HEK293T (cell line): ENCODE data around the gene SRD5A3.

Experiments used
- ELF4 ChIP-seq: fragments of 450-650 bp; IDR thresholded peaks from 2 replicates; pipeline ENCODE4 v1.6.1; 2017; ENCODE audit warnings: antibody characterized with exemption
- SP1 ChIP-seq: fragments of 450-650 bp; IDR thresholded peaks from 2 replicates; pipeline ENCODE4 v1.6.1; 2017
- SUZ12 ChIP-seq: fragments of 450-650 bp; IDR thresholded peaks from 2 replicates; pipeline ENCODE4 v1.6.1; 2016; ENCODE audit warnings: mild to moderate bottlenecking
- ZNF384 ChIP-seq: fragments of 450-650 bp; IDR thresholded peaks from 2 replicates; pipeline ENCODE4 v1.6.1; 2016

DNA sequence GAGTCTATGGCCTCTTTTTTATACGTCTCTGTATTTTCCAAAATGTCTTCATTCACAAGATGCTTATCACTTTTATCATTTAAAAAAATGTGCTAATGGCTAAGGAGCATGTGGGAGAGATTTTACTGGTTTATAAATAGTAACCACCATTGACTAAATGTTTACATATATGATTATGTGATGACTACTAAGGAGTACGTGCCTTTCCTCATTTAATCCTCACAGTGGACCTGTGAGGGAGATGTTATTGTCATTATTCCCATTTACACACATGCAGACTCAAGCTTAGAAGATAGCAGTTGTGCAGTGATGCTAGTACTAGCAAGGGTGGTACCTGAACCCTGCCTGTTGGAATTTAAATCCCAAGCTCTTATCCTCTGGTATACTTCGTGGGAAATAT, 2.4 kb downstream of the SRD5A3 start:
- TF ChIP-seq SUZ12 (no peak), ELF4 (no peak), SP1 (no peak), ZNF384 (no peak)
